ENCODE results near the gene CYP24A1.

DNA sequence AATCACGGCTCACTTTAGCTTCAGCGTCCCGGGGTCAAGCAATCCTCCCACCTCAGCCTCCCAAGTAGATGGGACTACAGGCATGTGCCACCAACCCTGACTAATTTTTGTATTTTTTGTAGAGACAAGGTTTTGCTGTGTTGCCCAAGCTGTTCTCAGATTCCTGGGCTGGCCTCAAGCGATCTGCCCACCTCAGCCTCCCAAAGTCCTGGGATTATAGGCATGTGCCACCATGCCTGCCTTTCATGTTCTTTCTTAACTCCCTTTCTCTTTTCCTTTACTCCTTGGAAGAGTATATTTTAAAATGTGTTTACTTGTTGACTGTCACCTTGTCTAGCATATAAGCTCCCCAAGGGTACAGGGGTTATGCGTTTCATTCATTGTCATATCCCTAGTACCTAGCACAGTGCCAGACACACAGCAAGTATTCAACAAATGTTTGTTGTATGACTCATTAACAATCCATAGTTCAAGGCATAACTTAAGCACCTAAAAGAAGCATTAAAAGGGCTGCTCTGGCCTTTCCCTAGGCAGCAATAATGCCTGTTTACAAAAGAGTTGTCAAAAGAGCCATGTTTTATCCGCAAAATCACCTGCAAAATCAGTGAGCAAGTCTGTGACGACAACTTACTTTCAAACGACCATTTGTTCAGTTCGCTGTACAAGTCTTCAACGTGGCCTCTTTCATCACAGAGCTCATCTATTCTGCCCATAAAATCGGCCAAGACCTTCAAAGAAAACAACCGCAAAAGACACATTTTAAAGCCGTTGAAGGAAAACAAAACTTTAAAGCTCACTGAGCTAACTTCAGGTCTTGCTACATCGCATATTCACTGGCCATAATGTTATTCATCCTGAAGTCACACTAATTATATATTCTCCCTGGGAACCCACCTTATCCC lies 4.6 kb downstream of the CYP24A1 start:
- TF ChIP-seq EZH2phosphoT487 (IDR thresholded peaks at IDR 0.05; ENCODE audit: insufficient read depth, low read depth): no peak
- no peak for TF ChIP-seq EZH2 (IDR thresholded peaks at IDR 0.05; ENCODE audit: insufficient read depth, poor library complexity, severe bottlenecking)
